PC-3 (cell line): Measurements from ENCODE around the gene ITGAL.

ENCODE experiments used
- CTCF ChIP-seq: fragments of 300-600 bp; sonication (generic); conservative IDR thresholded peaks from 2 replicates; pipeline ENCODE4 v1.5.1; 2017; ENCODE audit warnings: antibody characterized with exemption, low read depth, mild to moderate bottlenecking, low read length
- EZH2 ChIP-seq: fragments of 300-600 bp; sonication (generic); IDR thresholded peaks from one replicate; pipeline ENCODE4 v1.6.1; 2017; ENCODE audit warnings: antibody characterized with exemption, mild to moderate bottlenecking, low read length; ENCODE audit not compliant: unreplicated experiment

- TF ChIP-seq CTCF (no peak), EZH2 (no peak)
Measured at GRCh38 chr16:30534368-30535105, 62.0 kb downstream of the ITGAL start, which contains the start of gene ZNF747.
